AG04450 (cell line): Measurements from ENCODE around the gene CRACR2B. TPM values are rescaled to one million over a fixed set of nuclear protein-coding genes. Genes with fewer than 3 reads are reported as not detected.

Experiments
- CTCF ChIA-PET: fragments of 300-600, 350-600 bp; formaldehyde crosslinking; extraction: SDS; loops from one replicate; lab custom pipeline; 2022; ENCODE audit warnings: antibody characterized with exemption, inconsistent platforms; lab: Charles Lee
- POLR2A ChIA-PET: fragments of 350-600 bp; formaldehyde crosslinking; extraction: SDS; loops from one replicate; lab custom pipeline; 2021; ENCODE audit warnings: antibody characterized with exemption, inconsistent platforms; lab: Yijun Ruan, JAX
- DNase-seq: peaks from one replicate; pipeline ENCODE4 v3.0.0-alpha.2; 2011; ENCODE audit warnings: low read depth, low spot score
- H3K27ac ChIP-seq: one replicate; pipeline ENCODE4 v1.5.1; 2012; ENCODE audit warnings: low read depth, low read length, control low read depth
- H3K27me3 ChIP-seq: one replicate; pipeline ENCODE4 v1.6.0; 2012; ENCODE audit warnings: low read length; ENCODE audit not compliant: control insufficient read depth, insufficient read depth
- H3K4me3 ChIP-seq: 2 replicates; pipeline ENCODE4 v1.5.1; 2011; ENCODE audit warnings: mild to moderate bottlenecking, low read depth, low read length, control low read depth
- H3K9me3 ChIP-seq: 2 replicates; pipeline ENCODE4 v1.5.1; 2012; ENCODE audit warnings: low read length; ENCODE audit not compliant: control insufficient read depth, insufficient read depth
- CTCF ChIP-seq: IDR thresholded peaks from 2 replicates; pipeline ENCODE4 v1.5.1; 2011; ENCODE audit warnings: low read depth, low read length, control low read depth, inconsistent platforms
- polyA plus RNA-seq: library from polyadenylated mRNA; depleted of rRNA; stranded (reverse); fragments of >200 nt; gene quantifications from 2 replicates; pipeline ENCODE4 v1.2.3, GENCODE V29; 2011

The CRACR2B gene
- polyA plus RNA-seq, 1 experiment, result 0.26 TPM

GRCh38 chr11:788953-789940 lies 38.5 kb upstream of the CRACR2B start:
- Histone ChIP-seq H3K27me3 (no peaks in the 10 kb centered on the region), H3K27ac (no peak overlapping the region), H3K4me3 (peak overlapping the region; percentile 57), H3K9me3 (no peaks in the 10 kb centered on the region; the same call in 1 of the 2 replicates)
- no peak for DNase-seq
- TF ChIP-seq CTCF, result no peak
- ChIA-PET POLR2A (interaction anchor here (0.9 to 2.0 kb wide), 3 partner anchors 13 to 41 kb away, joined by 3 to 9 read pairs (median 3); partner anchors contain the start of genes GATD1 and RPLP2), CTCF (no interaction called here)

- TF ChIP-seq CTCF, result no peak
- no peak for DNase-seq
- ChIA-PET CTCF (no interaction called here), POLR2A (interaction anchor here (0.9 to 2.0 kb wide), 3 partner anchors 14 to 40 kb away, joined by 3 to 9 read pairs (median 3); partner anchors contain the start of genes GATD1 and RPLP2)
- H3K27me3 ChIP-seq, result no peaks in the 10 kb centered on the region
- H3K4me3 ChIP-seq, result peak within 1 kb of the TSS; percentile 57
- H3K9me3 ChIP-seq, result no peaks in the 10 kb centered on the region; the same call in 1 of the 2 replicates
- H3K27ac ChIP-seq, result no peak within 1 kb of the TSS
Measured at GRCh38 chr11:789943-790342, 37.8 kb upstream of the CRACR2B start, which contains the start of gene CEND1. Gene CEND1 (minus strand): TSS chr11:790090. CDS start chr11:788576, 1,514 bp downstream.

- Histone ChIP-seq H3K27me3 (no peaks in the 10 kb centered on the region), H3K9me3 (no peaks in the 10 kb centered on the region; the same call in 1 of the 2 replicates), H3K4me3 (no peak overlapping the region), H3K27ac (no peak overlapping the region)
- CTCF ChIA-PET, result no interaction called here
- no peak for DNase-seq
- no peak for TF ChIP-seq CTCF
- POLR2A ChIA-PET, result interaction anchor here (2.0 kb wide), 1 partner anchor 15 kb away, joined by 9 read pairs; the partner anchor contains the start of gene GATD1
Measured at GRCh38 chr11:790721-791564, 36.8 kb upstream of the CRACR2B start.

GRCh38 chr11:791658-792534 lies 35.8 kb upstream of the CRACR2B start:
- no peak for TF ChIP-seq CTCF
- DNase-seq, result no peak
- Histone ChIP-seq H3K27me3 (no peaks in the 10 kb centered on the region), H3K9me3 (no peaks in the 10 kb centered on the region; the same call in 1 of the 2 replicates), H3K4me3 (no peak overlapping the region), H3K27ac (no peak overlapping the region)
- ChIA-PET CTCF (no interaction called here), POLR2A (no interaction called here)
